ENCODE data around the gene RBMS1.

The RBMS1 gene

DNA sequence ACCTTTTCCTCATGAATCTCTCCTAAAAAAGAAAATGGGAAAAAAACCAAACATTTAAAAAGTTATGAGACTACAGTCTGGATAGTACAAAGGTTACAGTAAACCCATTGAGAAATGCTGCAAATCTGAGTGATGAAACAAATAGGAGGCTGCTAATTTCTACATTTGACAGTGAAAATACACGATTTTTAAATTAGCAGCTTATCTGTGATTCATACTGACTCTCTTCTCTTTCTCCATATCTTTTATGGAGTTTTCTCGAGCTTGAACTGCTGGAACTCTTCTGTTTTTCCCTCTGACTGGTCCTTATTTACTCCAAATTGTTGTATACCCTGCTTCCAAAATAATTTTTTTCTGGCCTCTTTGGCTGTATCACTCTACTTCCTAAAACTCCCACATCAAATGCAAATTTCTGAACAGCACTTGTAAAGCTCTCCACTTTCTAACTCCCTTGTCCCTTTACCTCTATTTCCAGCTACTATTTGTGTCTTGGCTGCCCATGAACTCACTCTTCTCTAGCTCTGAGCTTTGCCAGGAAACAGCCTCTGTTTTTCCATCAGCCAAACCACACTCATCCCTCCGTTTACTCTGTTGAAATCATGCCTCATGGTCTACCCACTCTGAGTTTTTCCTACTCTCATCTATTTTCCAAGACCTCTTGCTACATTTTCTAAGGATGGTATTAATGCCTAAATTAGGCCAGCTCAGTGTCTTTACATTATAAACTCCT, 73.7 kb downstream of the RBMS1 start:
- Mint-ChIP-seq H3K27ac (peak overlapping the region; percentile 6), H3K36me3 (peaks cover 7% of the 10 kb centered on the region), H3K4me1 (peaks cover 49% of the 10 kb centered on the region), H3K9me3 (no peaks in the 10 kb centered on the region), H3K4me3 (peak overlapping the region; percentile 0)
- ATAC-seq (no peak), DNase-seq (ENCODE audit: low spot score in 2 of 2) (no peak)

GRCh38 chr2:160418853-160419252, 74.8 kb downstream of the RBMS1 start:
- Mint-ChIP-seq H3K27ac (no peak overlapping the region), H3K4me3 (no peak overlapping the region), H3K36me3 (peaks cover 7% of the 10 kb centered on the region), H3K4me1 (peaks cover 49% of the 10 kb centered on the region), H3K9me3 (no peaks in the 10 kb centered on the region)
- ATAC-seq (no peak), DNase-seq (ENCODE audit: low spot score in 2 of 2) (no peak)

DNA sequence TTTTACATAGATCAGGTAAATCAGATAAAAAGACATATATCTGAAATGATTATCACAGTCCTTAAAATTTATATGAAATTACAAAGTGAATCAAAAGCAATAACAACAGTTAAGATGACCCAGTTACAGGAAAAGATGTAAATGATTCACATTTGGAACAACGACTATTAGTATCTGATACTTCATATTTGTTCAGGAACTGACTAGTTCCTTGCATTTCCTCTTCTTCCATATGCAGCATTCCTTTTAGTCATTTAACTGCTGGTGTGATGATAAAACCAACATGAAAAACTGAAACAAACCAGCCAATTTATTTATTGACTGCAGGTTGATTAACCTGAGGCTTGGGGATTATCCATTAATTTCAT, 75.2 kb downstream of the RBMS1 start:
- Mint-ChIP-seq H3K36me3 (peaks cover 7% of the 10 kb centered on the region), H3K4me1 (peaks cover 45% of the 10 kb centered on the region), H3K4me3 (peak overlapping the region; percentile 17), H3K9me3 (no peaks in the 10 kb centered on the region), H3K27ac (peak overlapping the region; percentile 32)
- ATAC-seq = no peak
- no peak for DNase-seq (ENCODE audit: low spot score in 2 of 2)

DNA sequence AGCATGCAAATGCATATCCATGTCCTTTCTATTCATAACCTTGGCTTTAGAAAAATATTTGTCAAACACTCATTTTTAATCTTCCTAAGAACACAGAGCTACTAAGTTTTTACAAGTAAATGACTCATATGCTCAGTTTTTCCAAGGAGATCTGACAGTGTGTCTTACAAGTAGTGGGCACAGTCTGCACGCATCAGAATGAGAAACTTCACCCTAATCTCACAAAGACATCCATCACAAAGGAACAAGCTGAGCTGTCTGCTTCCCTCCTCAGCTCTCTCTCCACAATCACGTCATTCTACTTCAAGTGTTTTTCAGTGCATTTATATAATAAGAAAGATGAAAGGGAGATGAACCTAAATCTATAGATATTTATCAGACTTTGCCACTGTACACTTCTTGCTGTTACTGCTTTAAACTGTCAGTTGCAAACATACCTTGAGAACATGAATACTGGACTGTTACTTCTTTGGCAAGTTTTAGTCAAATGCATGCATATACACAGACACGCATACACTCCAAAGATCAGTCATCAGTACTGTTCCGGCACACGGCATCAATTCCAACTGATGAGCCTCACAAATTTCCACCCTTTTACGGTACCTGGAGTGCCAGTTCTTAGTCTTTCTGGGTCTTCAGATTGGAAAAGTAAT, 75.7 kb downstream of the RBMS1 start:
- no peaks in the 10 kb centered on the region for H3K9me3 Mint-ChIP-seq
- peak overlapping the region; percentile 32 for H3K27ac Mint-ChIP-seq
- no peak for DNase-seq (ENCODE audit: low spot score in 2 of 2)
- ATAC-seq = peak; percentile 88
- H3K36me3 Mint-ChIP-seq = peaks cover 7% of the 10 kb centered on the region
- H3K4me3 Mint-ChIP-seq = peak overlapping the region; percentile 17
- H3K4me1 Mint-ChIP-seq = peaks cover 45% of the 10 kb centered on the region

DNA sequence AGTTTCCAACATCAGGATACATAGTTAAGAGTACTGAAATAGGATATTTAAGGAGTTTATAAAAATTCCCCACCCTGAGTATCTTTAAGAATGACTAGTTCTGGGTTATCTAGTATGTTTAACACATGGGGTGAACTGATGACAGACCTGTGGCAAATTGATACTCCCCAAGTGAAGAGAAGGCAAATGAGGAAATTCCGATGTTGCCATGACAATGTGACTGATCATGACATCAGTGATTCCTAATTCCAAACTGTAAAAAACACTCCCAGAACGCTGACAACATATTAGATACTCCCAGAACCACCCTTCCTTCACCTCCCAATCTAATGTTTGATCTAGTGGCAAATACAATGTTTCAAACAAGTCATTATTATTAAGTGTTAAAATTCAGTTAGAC, 77.6 kb downstream of the RBMS1 start:
- Mint-ChIP-seq H3K4me1 (peaks cover 46% of the 10 kb centered on the region), H3K9me3 (no peaks in the 10 kb centered on the region), H3K36me3 (peaks cover 12% of the 10 kb centered on the region), H3K27ac (no peak overlapping the region), H3K4me3 (no peak overlapping the region)
- DNase-seq (ENCODE audit: low spot score in 2 of 2) = no peak
- no peak for ATAC-seq

DNA sequence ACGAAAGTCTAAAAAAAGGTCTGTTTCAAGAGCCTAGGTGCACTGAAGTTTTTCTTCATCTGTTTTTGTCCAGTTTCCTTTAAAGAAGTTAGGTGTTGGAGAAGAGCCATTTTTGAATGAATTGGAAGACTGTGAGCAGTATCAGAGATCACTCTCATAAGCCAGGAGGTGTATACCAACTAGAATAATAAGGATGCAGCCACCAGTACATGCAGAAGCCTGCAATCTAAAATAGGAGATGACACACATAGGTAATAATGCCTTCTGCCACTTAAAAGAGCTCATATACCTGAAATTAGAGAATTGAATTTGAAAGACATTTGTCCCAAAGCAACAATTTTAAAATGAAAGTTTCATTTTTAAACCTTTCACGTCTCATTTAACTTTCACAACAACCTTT, 81.7 kb downstream of the RBMS1 start:
- DNase-seq (ENCODE audit: low spot score in 2 of 2) (no peak), ATAC-seq (no peak)
- Mint-ChIP-seq H3K4me1 (peaks cover 53% of the 10 kb centered on the region), H3K36me3 (peaks cover 21% of the 10 kb centered on the region), H3K9me3 (no peaks in the 10 kb centered on the region), H3K4me3 (peak overlapping the region; percentile 57), H3K27ac (peak overlapping the region; percentile 15)

- H3K9me3 Mint-ChIP-seq = no peaks in the 10 kb centered on the region
- peaks cover 61% of the 10 kb centered on the region for H3K4me1 Mint-ChIP-seq
- peaks cover 26% of the 10 kb centered on the region for H3K36me3 Mint-ChIP-seq
- H3K27ac Mint-ChIP-seq = peak overlapping the region; percentile 15
- no peak for DNase-seq (ENCODE audit: low spot score in 2 of 2)
- peak; percentile 87 for ATAC-seq
- H3K4me3 Mint-ChIP-seq = peak overlapping the region; percentile 57
Measured at GRCh38 chr2:160411167-160411566, 82.4 kb downstream of the RBMS1 start.

- Mint-ChIP-seq H3K4me1 (peaks cover 78% of the 10 kb centered on the region), H3K27ac (peak overlapping the region; percentile 95), H3K4me3 (peak overlapping the region; percentile 86), H3K9me3 (no peaks in the 10 kb centered on the region), H3K36me3 (peaks cover 26% of the 10 kb centered on the region)
- no peak for ATAC-seq
- DNase-seq (ENCODE audit: low spot score in 2 of 2) = no peak
Measured at GRCh38 chr2:160409480-160409879, 84.1 kb downstream of the RBMS1 start.

DNA sequence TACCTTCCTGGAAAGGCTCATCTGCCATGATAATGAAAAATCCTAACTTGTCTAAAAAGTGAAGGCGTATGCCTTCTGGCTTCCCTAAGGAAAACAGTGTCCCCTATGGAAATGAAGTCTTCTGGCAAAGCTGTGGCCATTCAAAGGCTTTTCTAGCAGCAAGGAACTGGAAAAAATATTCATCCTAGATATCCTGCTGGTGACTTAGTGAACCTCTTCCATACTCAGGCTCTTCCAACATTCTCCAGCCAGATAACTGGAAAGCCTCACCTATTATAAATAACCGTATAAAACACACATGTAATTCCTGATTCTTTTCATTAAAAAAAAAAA, 84.7 kb downstream of the RBMS1 start:
- H3K4me1 Mint-ChIP-seq = peaks cover 82% of the 10 kb centered on the region
- peak overlapping the region; percentile 95 for H3K27ac Mint-ChIP-seq
- peak overlapping the region; percentile 86 for H3K4me3 Mint-ChIP-seq
- no peak for DNase-seq (ENCODE audit: low spot score in 2 of 2)
- no peaks in the 10 kb centered on the region for H3K9me3 Mint-ChIP-seq
- peaks cover 26% of the 10 kb centered on the region for H3K36me3 Mint-ChIP-seq
- ATAC-seq = no peak

DNA sequence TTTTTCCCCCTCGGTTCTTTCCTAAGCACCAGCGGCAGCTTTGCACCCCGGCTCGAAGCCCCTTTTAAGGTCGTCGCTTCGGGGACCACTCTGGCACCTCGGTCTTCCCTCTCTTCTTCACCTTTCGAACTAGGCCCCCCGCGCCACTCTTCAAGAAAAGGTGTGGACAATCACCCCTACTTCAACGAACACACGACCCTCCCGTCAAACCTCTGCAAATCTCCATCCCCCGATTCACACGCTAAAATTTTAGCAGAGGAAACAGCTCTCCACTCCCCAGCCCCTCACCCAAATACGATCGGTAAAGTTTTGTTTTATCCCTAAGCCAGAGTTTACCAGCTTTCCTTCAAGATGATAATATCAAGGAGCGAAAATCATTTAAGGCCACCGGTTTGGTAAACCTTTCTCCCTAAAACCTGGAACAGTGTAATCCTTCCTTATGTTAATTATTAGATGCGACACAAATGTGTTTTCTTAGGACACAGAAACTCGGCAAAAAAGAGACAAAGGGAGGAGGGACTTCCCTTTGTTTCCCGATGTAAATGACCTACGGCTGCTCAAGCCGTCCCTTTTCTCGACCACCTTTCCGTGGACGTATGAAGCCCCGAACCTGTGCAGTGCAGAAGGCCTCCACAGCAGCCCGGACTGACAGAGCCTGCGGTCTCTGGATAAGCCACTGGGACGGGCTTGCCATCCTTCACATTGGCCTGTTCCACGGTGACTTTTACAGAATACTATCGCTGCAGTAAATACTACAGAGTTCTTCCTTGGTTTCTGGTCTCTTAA, 85.2 kb downstream of the RBMS1 start:
- Mint-ChIP-seq H3K9me3 (no peaks in the 10 kb centered on the region), H3K4me3 (peak overlapping the region; percentile 86), H3K36me3 (peaks cover 26% of the 10 kb centered on the region), H3K4me1 (peaks cover 88% of the 10 kb centered on the region), H3K27ac (peak overlapping the region; percentile 95)
- no peak for DNase-seq (ENCODE audit: low spot score in 2 of 2)
- no peak for ATAC-seq

- peak overlapping the region; percentile 86 for H3K4me3 Mint-ChIP-seq
- no peaks in the 10 kb centered on the region for H3K9me3 Mint-ChIP-seq
- DNase-seq (ENCODE audit: low spot score in 2 of 2) (peak; percentile 46 to 82), ATAC-seq (peak; percentile 57)
- H3K36me3 Mint-ChIP-seq = peaks cover 26% of the 10 kb centered on the region
- H3K27ac Mint-ChIP-seq = peak overlapping the region; percentile 95
- peaks cover 88% of the 10 kb centered on the region for H3K4me1 Mint-ChIP-seq
Measured at GRCh38 chr2:160407393-160408172, 86.0 kb downstream of the RBMS1 start.

DNA sequence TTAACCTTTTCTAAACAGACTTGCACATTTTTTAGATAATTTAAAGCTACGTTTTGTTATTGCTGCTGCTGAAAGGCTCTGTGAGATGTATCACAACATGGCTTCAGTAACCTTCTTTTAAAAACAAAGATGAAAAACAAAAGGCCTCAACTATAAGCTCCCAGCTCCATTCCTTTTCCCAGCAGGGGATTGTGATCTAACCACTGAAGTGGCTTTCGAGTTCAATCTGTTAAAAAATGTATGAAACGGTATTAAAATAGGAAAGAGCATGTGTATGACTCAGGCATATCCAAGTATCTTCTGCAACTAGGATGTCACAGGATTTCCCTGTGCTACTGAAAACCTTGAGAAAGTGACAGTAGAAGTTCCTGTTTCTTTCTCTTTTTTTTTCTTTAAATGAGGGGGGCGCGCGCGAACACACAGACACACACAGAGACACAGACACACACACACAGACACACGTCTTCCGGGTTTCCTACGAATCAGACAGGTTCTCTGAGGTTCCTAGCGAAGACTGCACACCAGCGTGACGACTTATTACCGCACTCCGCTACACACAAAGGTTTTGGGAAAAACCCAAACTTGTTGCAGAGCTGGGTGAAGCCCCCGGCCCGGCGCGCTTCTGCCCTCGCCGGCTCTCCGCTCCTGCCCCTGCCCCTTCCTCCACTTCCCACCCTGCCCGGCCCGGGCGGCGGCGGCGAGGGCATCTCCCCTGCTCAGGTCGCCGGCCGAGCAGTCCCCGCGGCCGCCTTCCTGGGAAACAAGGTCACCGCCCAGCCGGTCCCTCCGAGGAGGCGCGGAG, 86.8 kb downstream of the RBMS1 start:
- Mint-ChIP-seq H3K36me3 (peaks cover 26% of the 10 kb centered on the region), H3K4me1 (peaks cover 88% of the 10 kb centered on the region), H3K27ac (peak overlapping the region; percentile 88), H3K9me3 (no peaks in the 10 kb centered on the region), H3K4me3 (peak overlapping the region; percentile 86)
- ATAC-seq (peak; percentile 68), DNase-seq (ENCODE audit: low spot score in 2 of 2) (peak; percentile 24 to 80)

GRCh38 chr2:160405077-160405867, 88.3 kb downstream of the RBMS1 start:
- H3K9me3 Mint-ChIP-seq = no peaks in the 10 kb centered on the region
- H3K36me3 Mint-ChIP-seq = peaks cover 18% of the 10 kb centered on the region
- ATAC-seq (peak; percentile 39), DNase-seq (ENCODE audit: low spot score in 2 of 2) (no peak)
- H3K27ac Mint-ChIP-seq = peak overlapping the region; percentile 88
- H3K4me3 Mint-ChIP-seq = peak overlapping the region; percentile 86
- H3K4me1 Mint-ChIP-seq = peaks cover 80% of the 10 kb centered on the region

Measured in stimulated activated effector memory CD8-positive, alpha-beta T cell treated with anti-CD3 and anti-CD28 coated beads, Interleukin-12 subunit alpha, Interleukin-12 subunit beta, amount 100 ng/mL, for 72 hours (primary cell).